Naive thymus-derived CD4-positive, alpha-beta T cell (primary cell): Measurements from ENCODE around the gene POU2AF1. TPM values are rescaled to one million over a fixed set of nuclear protein-coding genes. Genes with fewer than 3 reads are reported as not detected.

ENCODE experiments used
- ATAC-seq: fragments of 150-1000 bp; cut with Tn5 transposase; 2 replicates; pipeline ENCODE4 v1.10.0; 2021; ENCODE audit warnings: mild to moderate bottlenecking, moderate library complexity
- CTCF ChIA-PET: fragments of 350-600 bp; sonication (Branson Sonifier 250); formaldehyde crosslinking; loops from one replicate; lab custom pipeline; 2021; ENCODE audit warnings: antibody characterized with exemption; lab: Charles Lee
- POLR2A ChIA-PET: fragments of 350-600 bp; sonication (Branson Sonifier 250); formaldehyde crosslinking; loops from one replicate; lab custom pipeline; 2021; ENCODE audit warnings: antibody characterized with exemption, inconsistent platforms; lab: Charles Lee
- DNase-seq, 9 donors: peaks; one replicate each; pipeline versions ENCODE4 v3.0.0 to v3.0.0-alpha.2; 2020 to 2022; ENCODE audit warnings: mixed read lengths in 1 of 9
- H3K27ac ChIP-seq: one replicate; pipeline ENCODE4 v1.7.0; 2013; ENCODE audit warnings: mild to moderate bottlenecking, low read depth, low read length, moderate library complexity
- H3K27me3 ChIP-seq, 2 donors: one replicate each; pipeline ENCODE4 v1.7.0; 2013; ENCODE audit warnings: low read length in 2 of 2, mild to moderate bottlenecking in 2 of 2, moderate library complexity in 2 of 2; ENCODE audit not compliant: control insufficient read depth in 2 of 2, insufficient read depth in 2 of 2
- H3K36me3 ChIP-seq, 3 experiments: 1 replicate in 2 of 3; 2 replicates in 1 of 3; pipeline ENCODE4 v1.7.0; 2013; ENCODE audit warnings: low read length in 3 of 3, mild to moderate bottlenecking in 3 of 3, moderate library complexity in 1 of 3; ENCODE audit not compliant: insufficient read depth in 3 of 3, control insufficient read depth in 2 of 3
- H3K4me1 ChIP-seq, 2 donors: one replicate each; pipeline ENCODE4 v1.7.0; 2013; ENCODE audit warnings: low read length in 2 of 2, mild to moderate bottlenecking in 2 of 2, moderate library complexity in 1 of 2; ENCODE audit not compliant: control insufficient read depth in 2 of 2, insufficient read depth in 2 of 2
- H3K4me3 ChIP-seq: 2 replicates; pipeline ENCODE4 v1.7.0; 2013; ENCODE audit warnings: mild to moderate bottlenecking, low read length
- H3K9me3 ChIP-seq, 3 experiments: 1 replicate in 2 of 3; 2 replicates in 1 of 3; pipeline ENCODE4 v1.7.0; 2013; ENCODE audit warnings: low read length in 3 of 3; ENCODE audit not compliant: control insufficient read depth in 2 of 3
- H3K27ac Mint-ChIP-seq, 9 donors: one replicate each; pipeline ENCODE4 v1.8.0; 2020 to 2022; ENCODE audit warnings: mixed read lengths in 9 of 9, mild to moderate bottlenecking in 8 of 9, moderate library complexity in 5 of 9, inconsistent platforms in 2 of 9
- H3K27me3 Mint-ChIP-seq, 5 donors: one replicate each; pipeline ENCODE4 v1.8.0; 2021 to 2022; ENCODE audit warnings: mixed read lengths in 5 of 5, mild to moderate bottlenecking in 1 of 5
- H3K36me3 Mint-ChIP-seq, 5 donors: one replicate each; pipeline ENCODE4 v1.8.0; 2020 to 2022; ENCODE audit warnings: mixed read lengths in 5 of 5, mild to moderate bottlenecking in 3 of 5, inconsistent platforms in 1 of 5
- H3K4me1 Mint-ChIP-seq, 7 donors: one replicate each; pipeline ENCODE4 v1.8.0; 2020 to 2022; ENCODE audit warnings: mixed read lengths in 7 of 7, mild to moderate bottlenecking in 3 of 7, inconsistent platforms in 1 of 7
- H3K4me3 Mint-ChIP-seq, 10 donors: one replicate each; pipeline ENCODE4 v1.8.0; 2020 to 2022; ENCODE audit warnings: mild to moderate bottlenecking in 10 of 10, mixed read lengths in 10 of 10, moderate library complexity in 6 of 10, inconsistent platforms in 2 of 10
- H3K9me3 Mint-ChIP-seq, 11 donors: one replicate each; pipeline ENCODE4 v1.8.0; 2020 to 2022; ENCODE audit warnings: mixed read lengths in 11 of 11, mild to moderate bottlenecking in 4 of 11, inconsistent platforms in 1 of 11, moderate library complexity in 1 of 11
- intact Hi-C, 2 donors: fragments of 100-400 bp; cut with micrococcal nuclease; formaldehyde crosslinking; loops; one replicate each; pipeline ENCODE4 v1.15.1; 2023
- polyA plus RNA-seq, 2 donors: library from polyadenylated mRNA; unstranded; fragments of 300-500 nt; fragmentation: Illumina TruSeq; gene quantifications; one replicate each; pipeline ENCODE4 v1.2.3, GENCODE V29; 2021
- total RNA-seq, 6 experiments: library from RNA in 5 of 6; stranded (reverse) in 5 of 6; gene quantifications; 1 replicate in 5 of 6; 2 replicates in 1 of 6; pipeline ENCODE4 v1.2.3 and lab custom pipeline; 2021 to 2026

Gene POU2AF1
- total and polyA plus RNA-seq, 7 experiments from 2014 or later = 0.45 to 11.3 (median 1.4) TPM

DNA sequence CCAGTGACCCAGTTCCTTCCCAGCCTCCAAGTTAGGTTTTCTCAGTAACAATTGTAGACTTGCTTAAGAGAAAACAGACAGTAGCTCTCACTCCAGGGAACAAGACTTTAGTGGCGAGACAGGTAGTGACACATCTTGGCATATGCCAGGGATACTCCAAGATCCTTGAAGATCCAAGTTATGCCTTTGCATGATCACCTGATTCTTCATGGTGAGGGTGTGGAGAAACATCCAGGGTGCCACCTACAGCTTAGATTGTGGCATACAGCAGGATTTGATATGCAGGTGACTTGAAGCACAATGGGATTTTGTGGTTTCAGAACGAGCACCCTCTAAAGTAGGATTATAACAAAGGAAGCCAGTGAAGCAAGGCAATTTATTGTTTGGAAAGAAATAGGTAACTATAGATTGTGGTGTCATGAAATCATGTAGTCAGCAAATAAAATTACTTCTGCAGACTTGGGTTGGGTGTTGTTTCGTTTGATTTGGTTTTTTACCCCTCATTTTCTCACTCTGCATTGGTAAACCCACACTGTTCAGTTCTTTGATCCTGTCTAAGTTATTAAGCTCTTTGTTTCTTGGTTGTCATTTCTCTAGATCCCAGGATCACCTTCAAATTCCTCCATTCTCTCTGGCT lies 71.5 kb downstream of the POU2AF1 start:
- no peaks in the 10 kb centered on the region for H3K9me3 ChIP-seq
- H3K27ac ChIP-seq = no peak overlapping the region
- no peaks in the 10 kb centered on the region for H3K36me3 ChIP-seq
- POLR2A ChIA-PET = no interaction called here
- H3K27ac Mint-ChIP-seq = no peak overlapping the region
- CTCF ChIA-PET = no interaction called here
- H3K4me1 ChIP-seq = no peaks in the 10 kb centered on the region
- ATAC-seq = no peak
- H3K9me3 Mint-ChIP-seq = no peaks in the 10 kb centered on the region
- no peaks in the 10 kb centered on the region for H3K4me1 Mint-ChIP-seq
- no peak overlapping the region for H3K4me3 Mint-ChIP-seq
- intact Hi-C loops = no loop called here
- no peak for DNase-seq
- no peaks in the 10 kb centered on the region for H3K27me3 ChIP-seq
- H3K4me3 ChIP-seq = no peak overlapping the region
- no peaks in the 10 kb centered on the region for H3K36me3 Mint-ChIP-seq
- peaks cover 12 to 49% (median 26%) of the 10 kb centered on the region in 5 donors for H3K27me3 Mint-ChIP-seq

GRCh38 chr11:111306321-111306720 lies 72.8 kb downstream of the POU2AF1 start:
- Mint-ChIP-seq H3K27me3 (peaks cover 14 to 57% (median 32%) of the 10 kb centered on the region in 5 donors), H3K4me3 (no peak overlapping the region), H3K36me3 (no peaks in the 10 kb centered on the region), H3K27ac (no peak overlapping the region), H3K4me1 (no peaks in the 10 kb centered on the region), H3K9me3 (no peaks in the 10 kb centered on the region)
- no peak for DNase-seq
- no peak overlapping the region for H3K4me3 ChIP-seq
- ChIA-PET CTCF (no interaction called here), POLR2A (no interaction called here)
- no peaks in the 10 kb centered on the region for H3K36me3 ChIP-seq
- intact Hi-C loops = no loop called here
- H3K27ac ChIP-seq = no peak overlapping the region
- ATAC-seq = no peak
- H3K27me3 ChIP-seq = no peaks in the 10 kb centered on the region
- no peaks in the 10 kb centered on the region for H3K4me1 ChIP-seq
- no peaks in the 10 kb centered on the region for H3K9me3 ChIP-seq

DNA sequence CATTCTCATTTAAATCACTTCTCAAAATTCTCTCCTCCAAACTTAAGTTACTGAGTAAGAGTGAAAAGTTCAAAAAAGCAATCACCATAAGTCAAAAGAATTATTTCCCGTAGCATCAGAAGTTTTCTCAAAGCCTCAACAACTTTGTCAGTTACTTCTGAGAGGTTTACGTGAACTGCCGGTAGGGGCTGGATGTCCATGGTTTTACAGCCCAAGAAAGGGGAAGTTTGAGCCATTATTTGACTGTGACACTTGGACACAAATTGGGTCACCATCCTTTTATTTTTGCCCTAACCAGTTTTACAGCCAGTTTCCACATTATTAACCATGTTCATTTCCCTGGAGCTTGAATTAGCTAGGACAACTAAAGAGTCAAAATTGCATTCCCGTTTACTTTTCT lies 73.2 kb downstream of the POU2AF1 start:
- no peaks in the 10 kb centered on the region for H3K4me1 Mint-ChIP-seq
- POLR2A ChIA-PET = no interaction called here
- no peaks in the 10 kb centered on the region for H3K9me3 Mint-ChIP-seq
- no peak overlapping the region for H3K4me3 ChIP-seq
- no peaks in the 10 kb centered on the region for H3K27me3 ChIP-seq
- H3K4me1 ChIP-seq = no peaks in the 10 kb centered on the region
- H3K36me3 Mint-ChIP-seq = no peaks in the 10 kb centered on the region
- H3K4me3 Mint-ChIP-seq = no peak overlapping the region
- H3K27ac ChIP-seq = no peak overlapping the region
- ATAC-seq = no peak
- H3K9me3 ChIP-seq = no peaks in the 10 kb centered on the region
- intact Hi-C loops = no loop called here
- no peaks in the 10 kb centered on the region for H3K36me3 ChIP-seq
- CTCF ChIA-PET = no interaction called here
- no peak for DNase-seq
- H3K27ac Mint-ChIP-seq = no peak overlapping the region
- peaks cover 17 to 61% (median 35%) of the 10 kb centered on the region in 5 donors for H3K27me3 Mint-ChIP-seq

- Mint-ChIP-seq H3K27me3 (peaks cover 23 to 66% (median 37%) of the 10 kb centered on the region in 5 donors), H3K4me3 (no peak overlapping the region), H3K9me3 (no peaks in the 10 kb centered on the region), H3K27ac (no peak overlapping the region), H3K4me1 (peaks cover 0 to 1% (median 0%) of the 10 kb centered on the region in 7 donors), H3K36me3 (no peaks in the 10 kb centered on the region)
- ChIA-PET POLR2A (no interaction called here), CTCF (no interaction called here)
- ATAC-seq (no peak), DNase-seq (no peak)
- no peak overlapping the region for H3K27ac ChIP-seq
- no peaks in the 10 kb centered on the region for H3K4me1 ChIP-seq
- no peaks in the 10 kb centered on the region for H3K36me3 ChIP-seq
- intact Hi-C loops = no loop called here
- no peaks in the 10 kb centered on the region for H3K27me3 ChIP-seq
- H3K4me3 ChIP-seq = no peak overlapping the region
- no peaks in the 10 kb centered on the region for H3K9me3 ChIP-seq
Measured at GRCh38 chr11:111305162-111305802, 73.8 kb downstream of the POU2AF1 start.

DNA sequence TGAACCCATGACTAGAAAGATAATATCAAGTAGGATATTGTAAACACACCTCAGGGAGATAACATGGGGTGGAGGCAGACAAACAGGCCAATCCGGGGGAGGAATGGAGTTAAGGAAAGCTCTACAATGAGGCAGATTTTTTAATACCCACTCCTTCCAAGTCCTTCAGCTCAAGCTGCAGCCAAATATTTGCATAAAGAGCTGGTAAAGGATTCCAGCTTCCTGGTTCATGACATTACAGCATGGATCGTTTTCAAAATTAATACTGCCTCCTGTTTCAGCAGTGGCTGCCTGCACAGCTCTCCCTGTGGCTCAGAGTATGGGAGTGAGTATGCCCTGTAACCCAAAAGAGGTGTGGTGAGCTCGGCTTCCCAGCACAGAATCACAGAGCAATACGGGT lies 75.6 kb downstream of the POU2AF1 start:
- Histone ChIP-seq H3K27me3 (no peaks in the 10 kb centered on the region), H3K9me3 (no peaks in the 10 kb centered on the region), H3K4me3 (no peak overlapping the region), H3K36me3 (no peaks in the 10 kb centered on the region), H3K4me1 (no peaks in the 10 kb centered on the region), H3K27ac (no peak overlapping the region)
- POLR2A ChIA-PET = no interaction called here
- Mint-ChIP-seq H3K9me3 (no peaks in the 10 kb centered on the region), H3K36me3 (no peaks in the 10 kb centered on the region), H3K27me3 (peaks cover 26 to 71% (median 46%) of the 10 kb centered on the region in 5 donors), H3K4me1 (peaks cover 0 to 4% (median 0%) of the 10 kb centered on the region in 7 donors), H3K4me3 (no peak overlapping the region), H3K27ac (no peak overlapping the region)
- intact Hi-C loops = no loop called here
- ATAC-seq (no peak), DNase-seq (no peak)
- CTCF ChIA-PET = no interaction called here

- Histone ChIP-seq H3K9me3 (no peaks in the 10 kb centered on the region), H3K27me3 (no peaks in the 10 kb centered on the region), H3K36me3 (no peaks in the 10 kb centered on the region), H3K4me1 (no peaks in the 10 kb centered on the region), H3K4me3 (no peak overlapping the region), H3K27ac (no peak overlapping the region)
- no peaks in the 10 kb centered on the region for H3K9me3 Mint-ChIP-seq
- DNase-seq (no peak), ATAC-seq (no peak)
- H3K27ac Mint-ChIP-seq = no peak overlapping the region
- ChIA-PET POLR2A (interaction anchor here (0.6 kb wide), 1 partner anchor 105 kb away, joined by 3 read pairs; no protein-coding TSS in a partner anchor), CTCF (no interaction called here)
- peaks cover 33 to 71% (median 47%) of the 10 kb centered on the region in 5 donors for H3K27me3 Mint-ChIP-seq
- H3K36me3 Mint-ChIP-seq = no peaks in the 10 kb centered on the region
- peaks cover 0 to 8% (median 5%) of the 10 kb centered on the region in 7 donors for H3K4me1 Mint-ChIP-seq
- intact Hi-C loops = no loop called here
- H3K4me3 Mint-ChIP-seq = no peak overlapping the region
Measured at GRCh38 chr11:111302298-111302697, 76.8 kb downstream of the POU2AF1 start.
